NOMO-1 treated with dmso at 0.1 percent for 144 hours (cell line): Measurements from ENCODE around the gene GNPTG.
A peak's percentile ranks its signal among the peaks of the same experiment; 100 is the strongest.

Experiments used
- DNase-seq: peaks from one replicate; lab custom pipeline; 2025; ENCODE audit not compliant: unreplicated experiment; lab: John Stamatoyannopoulos, UW

The GNPTG gene

DNA sequence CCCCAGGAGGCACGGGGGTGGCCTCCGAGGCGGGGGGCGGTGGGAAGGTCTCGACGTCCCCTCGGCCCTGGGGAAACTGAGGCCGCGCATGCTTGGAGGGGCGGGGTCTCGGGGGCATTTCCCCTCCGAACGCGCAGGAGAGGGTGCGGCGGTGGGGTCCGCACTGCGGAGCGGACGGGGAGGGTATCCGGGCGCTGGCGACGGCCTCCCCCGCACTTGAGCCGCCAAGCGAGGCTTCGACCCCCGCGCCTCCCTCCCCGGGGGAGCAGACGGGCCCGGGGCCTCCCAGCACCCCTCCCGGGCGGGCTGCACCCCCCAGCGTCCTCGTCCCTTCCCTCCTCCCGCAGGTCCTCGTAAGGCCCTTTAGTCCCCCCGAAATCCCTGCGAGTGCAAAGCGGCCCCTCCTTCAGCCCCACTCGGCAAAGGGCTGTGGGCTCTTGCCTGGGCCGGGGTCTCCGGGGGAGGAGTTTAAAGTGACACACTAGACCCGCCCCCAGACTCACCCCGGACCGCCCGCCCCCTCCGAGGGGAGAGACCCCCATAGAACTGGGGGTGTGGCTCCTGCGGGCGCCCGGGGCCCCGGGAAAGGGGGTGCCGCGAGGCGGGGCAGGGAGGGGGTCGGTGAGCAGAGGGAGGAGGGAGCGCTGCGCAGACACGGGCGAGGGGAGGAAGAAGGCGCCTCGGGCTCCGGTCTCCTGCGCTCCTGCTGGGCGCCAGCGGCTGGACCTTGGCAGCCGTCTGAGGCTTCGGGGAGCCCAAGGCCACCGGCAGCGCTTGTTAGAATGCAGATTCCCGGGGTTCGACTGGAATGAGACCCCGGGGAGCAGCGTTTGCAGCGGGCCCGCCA is 17.7 kb upstream of the GNPTG start:
- no peak for DNase-seq

DNA sequence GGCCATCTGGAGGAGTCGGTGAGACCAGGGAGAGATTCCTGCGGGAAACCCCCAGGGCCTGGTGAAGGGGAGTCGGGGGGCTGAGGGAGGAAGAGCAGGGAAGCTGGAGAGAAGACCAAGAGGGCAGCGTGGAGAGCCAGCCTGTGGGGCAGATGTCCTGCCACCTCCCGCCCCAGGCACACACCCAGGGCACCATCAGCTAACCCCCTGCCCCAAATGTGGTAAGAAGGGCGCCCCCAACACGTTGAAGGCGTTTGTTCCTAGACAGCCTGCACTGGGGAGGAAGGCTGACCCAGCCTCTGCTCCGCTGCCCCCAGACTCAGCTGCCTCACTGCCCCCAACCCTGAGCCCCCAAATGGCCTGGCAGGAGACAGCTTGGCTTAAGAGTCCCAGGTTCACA is 17.0 kb upstream of the GNPTG start:
- DNase-seq: no peak

DNA sequence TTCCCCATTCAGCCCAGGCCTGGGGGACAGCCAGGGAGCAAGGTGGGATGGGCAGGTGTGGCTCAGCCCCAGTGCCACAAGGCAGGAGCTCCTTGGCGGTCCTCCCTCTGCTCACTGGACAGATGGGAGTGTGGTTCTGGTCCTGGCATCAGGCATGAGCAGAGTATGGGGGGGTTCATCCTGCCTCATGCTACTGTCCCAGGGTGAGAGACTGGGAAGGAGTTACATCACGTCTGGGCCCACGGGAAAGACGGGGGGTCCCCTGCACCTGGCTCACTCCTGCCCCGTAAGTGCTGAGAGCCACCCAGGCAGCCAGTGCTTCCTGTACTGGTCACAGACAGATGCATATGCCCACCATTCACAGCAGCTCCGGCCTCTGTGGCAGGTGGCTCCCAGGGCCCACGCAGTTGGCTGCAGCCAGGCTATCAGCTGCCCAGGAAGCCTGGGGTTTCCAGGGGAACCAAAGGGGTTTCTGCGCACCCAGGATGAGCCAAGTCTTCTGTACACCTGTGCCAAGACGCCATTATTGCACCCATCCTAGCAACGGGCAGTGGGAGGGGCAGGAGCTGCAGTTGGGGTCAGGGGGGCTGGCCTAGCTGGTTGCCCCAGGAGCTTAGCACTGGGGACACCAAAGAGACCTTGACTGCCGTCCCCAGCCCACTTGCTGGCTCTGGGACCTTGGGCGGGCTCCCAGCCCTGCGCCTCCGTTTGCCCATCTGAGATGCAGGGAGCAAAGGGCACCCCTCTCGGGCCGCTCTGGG is 16.3 kb upstream of the GNPTG start:
- no peak for DNase-seq

DNA sequence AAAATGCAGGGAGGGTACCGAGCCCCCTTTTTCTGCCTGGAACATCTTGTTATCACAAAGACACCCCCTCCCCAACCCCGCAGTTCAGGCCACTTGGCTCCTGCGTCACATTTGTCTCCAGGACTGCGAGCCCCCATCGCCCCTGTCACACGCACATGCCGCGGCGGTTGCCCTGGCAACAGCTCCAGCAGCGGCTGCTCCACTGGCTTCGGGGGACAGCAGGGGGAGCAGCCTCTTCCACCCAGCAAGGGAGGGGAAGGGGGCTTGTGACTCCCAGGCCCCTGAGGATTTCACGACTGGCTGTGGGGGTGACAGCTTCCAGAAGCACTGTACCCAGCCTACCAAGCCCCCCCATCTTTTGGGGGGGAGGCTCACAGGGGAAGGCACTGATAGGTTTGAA is 15.7 kb upstream of the GNPTG start:
- no peak for DNase-seq

GRCh38 chr16:1336619-1337018 is 15.1 kb upstream of the GNPTG start:
- DNase-seq: no peak

DNA sequence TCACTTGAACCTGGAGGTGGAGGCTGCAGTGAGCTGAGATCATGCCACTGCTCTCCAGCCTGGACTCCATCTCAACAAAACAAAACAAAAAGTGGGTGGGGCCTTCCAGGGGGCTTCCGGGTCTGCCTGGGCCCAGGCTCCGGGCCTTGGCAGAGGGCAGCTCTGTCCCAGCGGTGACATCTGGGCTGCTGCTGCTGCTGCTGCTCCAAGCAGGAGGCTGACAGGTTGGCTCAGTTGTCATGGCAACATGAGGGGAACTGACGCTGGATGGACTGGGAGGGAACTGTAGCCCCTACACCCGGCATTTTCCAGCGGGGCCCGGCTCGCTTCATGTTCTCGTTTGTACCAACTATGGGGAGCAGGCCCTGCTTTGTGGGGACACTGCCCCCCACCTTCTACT is 14.2 kb upstream of the GNPTG start:
- no peak for DNase-seq

DNA sequence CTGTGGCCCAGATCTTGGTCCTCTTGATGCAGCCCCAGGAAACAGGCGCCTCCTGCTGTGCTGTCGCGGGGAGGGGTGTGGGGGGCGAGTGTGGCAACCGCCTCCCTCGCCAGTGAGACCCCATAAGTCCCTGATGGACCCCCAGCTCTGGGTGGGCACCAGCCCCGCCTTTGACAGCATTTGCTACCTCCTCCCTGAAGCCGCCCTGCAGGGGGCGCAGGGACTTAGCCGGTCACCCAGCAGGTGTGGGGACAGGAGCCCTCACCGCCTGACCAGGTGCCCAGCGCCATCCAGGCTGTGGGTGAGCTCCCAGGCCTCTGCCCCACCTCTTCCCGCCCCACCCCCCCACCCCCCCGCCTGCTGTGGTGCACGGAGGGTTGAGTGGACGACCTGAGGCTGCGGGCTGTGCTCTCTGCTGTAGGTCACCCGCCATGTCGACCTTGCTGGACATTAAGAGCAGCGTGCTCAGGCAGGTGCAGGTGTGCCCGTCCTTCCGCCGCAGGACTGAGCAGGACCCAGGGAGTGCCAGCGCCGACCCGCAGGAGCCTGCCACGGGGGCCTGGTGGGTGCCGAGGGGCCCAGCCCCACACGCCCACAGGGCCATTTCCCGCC is 13.5 kb upstream of the GNPTG start:
- no peak for DNase-seq

GRCh38 chr16:1338855-1339675 is 12.7 kb upstream of the GNPTG start:
- DNase-seq: no peak

DNA sequence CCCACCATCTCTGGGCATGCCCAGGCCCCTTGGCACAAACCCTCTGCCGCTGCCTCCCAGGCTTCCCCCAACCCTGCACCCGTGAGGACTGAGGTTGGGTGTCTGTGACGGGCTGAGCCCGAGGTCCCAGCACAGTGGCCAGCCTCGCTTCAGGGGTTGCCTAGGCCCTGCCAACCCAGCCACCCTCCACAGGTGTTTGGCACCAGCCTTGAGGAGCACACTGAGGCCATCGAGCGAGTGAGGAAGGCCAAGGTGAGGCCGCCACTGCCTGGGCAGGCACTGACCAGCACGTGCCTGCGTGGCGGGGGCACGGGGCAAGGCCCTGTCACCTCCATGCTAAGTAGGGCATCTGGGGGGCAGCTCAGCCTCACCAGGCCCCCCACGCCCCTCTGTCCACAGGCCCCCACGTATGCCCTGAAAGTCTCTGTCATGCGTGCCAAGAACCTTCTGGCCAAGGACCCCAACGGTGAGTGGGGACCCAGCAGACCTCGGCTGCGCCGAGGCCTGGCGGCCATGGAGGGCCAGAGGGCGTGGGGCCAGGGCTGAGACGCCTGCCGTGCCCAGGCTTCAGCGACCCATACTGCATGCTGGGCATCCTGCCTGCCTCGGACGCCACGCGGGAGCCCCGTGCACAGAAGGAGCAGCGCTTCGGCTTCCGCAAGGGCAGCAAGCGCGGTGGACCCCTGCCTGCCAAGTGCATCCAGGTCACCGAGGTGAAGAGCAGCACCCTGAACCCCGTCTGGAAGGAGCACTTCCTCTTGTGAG is 10.8 kb upstream of the GNPTG start:
- no peak for DNase-seq

DNA sequence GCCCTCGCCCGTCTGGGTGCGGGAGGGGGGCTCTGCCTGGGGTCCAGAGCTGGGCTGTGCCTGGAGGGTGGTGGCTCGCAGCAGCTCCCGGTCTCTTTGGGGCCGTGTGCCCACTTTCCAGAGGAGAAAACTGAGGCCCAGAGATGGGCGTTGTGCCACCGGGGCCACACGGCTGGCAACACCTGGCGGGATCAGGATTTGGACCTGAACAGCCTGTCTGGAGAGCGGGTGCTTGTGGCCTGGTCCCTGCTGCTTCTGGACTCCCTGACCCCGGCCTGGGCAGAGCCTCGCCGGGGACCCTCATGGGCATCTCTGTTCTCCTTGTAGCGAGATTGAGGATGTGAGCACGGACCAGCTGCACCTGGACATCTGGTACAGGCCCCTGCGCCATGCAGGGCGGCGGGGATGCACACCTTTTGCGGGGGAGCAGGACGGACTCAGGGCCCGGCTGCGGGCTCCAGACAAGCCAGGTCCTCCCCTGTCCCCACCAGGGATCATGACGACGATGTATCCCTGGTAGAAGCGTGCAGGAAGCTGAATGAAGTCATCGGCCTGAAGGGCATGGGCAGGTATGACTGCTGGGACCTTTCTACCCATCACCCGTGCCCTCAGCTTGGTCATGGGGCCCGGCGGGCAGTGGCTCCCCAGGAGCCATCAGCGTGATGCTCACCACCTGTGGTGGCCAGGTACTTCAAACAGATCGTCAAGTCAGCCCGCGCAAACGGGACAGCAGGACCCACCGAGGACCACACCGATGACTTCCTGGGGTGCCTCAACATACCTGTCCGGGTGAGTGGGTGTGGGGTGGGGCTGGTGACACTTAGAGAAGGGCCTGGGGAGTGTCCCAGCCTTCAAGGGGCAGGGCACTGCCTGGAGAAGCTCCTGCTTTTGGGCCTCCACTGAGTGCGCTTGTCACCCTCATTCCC is 10.0 kb upstream of the GNPTG start:
- no peak for DNase-seq

DNA sequence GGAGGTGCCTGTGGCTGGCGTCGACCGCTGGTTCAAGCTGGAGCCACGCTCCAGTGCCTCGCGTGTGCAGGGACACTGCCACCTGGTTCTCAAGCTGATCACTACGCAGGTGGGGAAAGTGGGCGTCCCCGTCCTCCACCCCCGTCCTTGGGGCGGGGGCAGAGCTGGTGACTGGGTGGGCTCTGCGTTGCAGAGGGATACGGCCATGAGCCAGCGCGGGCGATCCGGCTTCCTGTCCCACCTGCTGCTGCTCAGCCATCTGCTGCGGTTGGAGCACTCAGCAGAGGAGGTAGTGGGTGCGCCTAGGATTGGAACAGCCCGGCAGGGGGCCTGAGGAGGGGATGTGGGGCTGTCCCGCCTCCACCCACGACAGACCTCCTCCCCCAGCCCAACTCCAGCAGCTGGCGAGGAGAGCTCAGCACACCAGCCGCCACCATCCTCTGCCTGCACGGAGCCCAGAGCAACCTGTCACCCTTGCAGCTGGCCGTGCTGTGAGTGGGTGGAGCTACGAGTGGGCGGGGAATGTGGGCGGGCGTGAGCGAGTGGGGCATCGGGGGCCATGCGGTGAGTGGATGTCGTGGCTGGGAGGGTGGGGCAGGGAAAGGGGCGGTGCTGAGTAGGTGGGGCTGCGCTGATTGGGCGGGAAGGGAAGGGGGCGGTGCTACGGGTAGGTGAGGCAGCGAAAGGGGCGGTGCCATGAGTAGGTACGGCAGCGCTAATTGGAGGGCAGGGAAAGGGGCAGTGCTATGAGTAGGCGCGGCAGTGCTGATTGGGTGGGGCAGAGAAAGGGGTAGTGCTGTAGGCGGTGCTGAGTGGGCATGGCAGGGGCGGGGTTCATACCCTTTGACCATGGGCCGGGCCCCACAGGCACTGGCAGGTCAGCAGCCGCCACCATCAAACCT is 9.0 kb upstream of the GNPTG start:
- DNase-seq: peak; percentile 99

DNA sequence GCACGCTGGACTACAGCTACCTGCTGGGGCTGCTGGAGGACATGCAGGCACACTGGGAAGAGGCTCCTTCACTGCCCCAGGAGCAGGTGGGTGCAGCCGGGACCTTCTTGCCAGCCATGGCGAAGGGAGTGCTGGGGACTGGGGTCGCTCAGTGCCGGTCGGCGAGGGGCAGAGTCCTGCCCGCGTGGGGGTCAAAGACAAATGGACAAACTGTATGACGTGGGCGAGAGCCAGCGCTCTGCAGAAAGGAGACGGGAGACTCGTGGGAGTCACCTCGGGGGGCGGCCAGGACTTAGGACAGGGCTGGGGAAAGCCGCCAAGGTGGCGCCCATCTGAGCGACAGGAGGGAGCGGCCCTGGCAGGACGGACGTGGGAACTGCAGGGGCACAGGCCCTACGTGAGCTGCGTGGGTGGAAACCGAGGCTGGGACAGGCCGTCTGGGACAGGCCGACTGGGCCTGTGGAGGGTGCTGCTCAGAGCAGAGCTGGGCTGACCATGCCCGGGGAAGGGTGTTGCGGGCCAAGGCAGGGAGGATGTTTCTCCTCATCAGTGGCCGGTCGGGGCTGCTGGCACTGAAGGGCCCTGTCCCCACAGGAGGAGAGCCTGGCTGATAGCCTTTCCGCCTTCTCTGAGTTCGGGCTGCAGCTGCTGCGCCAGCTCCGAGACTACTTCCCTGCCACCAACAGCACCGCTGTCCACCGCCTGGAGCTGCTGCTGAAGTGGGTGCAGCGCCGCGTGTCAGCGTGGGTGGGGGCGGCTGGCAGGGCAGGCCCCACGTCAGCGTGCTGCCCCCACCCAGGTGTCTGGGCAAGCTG is 8.1 kb upstream of the GNPTG start:
- no peak for DNase-seq

DNA sequence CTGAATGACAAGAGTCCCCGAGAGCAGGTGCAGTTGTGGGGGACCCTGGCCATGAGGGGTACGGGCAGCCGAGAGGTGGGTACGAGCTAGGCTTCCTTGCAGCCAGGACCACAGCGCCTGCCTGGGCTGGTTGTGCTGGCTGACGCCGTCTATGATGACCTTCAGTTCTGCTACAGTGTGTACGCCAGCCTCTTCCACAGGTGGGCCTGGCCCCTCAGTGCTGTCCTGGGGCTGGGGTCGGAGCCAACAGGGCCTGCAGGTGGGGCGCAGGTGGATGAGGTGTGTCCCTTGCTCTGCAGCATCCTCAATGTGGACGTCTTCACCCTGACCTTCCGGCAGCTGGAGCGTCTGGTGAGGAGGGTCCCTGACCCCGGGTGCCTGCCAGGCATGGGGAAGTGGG is 7.2 kb upstream of the GNPTG start:
- DNase-seq: no peak

GRCh38 chr16:1345087-1345486 is 6.6 kb upstream of the GNPTG start:
- no peak for DNase-seq

DNA sequence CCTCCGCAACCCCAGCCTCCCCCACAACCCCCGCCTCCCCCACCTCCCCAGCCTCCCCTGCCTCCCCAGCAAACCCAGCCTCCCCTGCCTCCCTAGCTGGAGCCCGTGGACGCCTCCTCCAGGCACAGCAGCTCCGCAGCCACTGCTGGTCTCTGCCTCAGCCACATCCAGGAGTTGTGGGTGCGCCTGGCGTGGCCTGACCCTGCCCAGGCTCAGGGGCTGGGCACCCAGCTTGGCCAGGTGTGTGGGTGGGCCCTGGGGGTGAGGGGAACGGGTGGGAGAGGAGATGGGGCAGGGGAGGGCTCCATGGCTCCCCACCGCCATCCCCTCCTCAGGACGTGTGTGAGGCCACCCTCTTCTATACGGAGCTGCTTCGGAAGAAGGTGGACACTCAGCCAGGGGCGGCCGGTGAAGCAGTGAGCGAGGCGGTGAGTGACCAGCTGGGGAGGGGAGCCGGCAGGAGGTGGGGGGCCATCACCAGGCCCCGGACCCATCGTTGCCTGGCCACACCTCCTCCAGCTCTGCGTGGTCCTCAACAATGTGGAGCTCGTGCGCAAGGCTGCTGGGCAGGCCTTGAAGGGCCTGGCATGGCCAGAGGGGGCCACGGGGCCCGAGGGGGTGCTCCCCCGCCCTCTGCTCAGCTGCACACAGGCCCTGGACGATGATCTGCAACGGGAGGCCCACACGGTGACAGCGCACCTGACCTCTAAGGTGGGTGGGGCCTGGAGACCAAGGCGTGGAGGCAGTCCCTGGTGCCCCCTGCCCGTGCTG is 5.9 kb upstream of the GNPTG start:
- no peak for DNase-seq

GRCh38 chr16:1346422-1347285 is 5.1 kb upstream of the GNPTG start:
- DNase-seq: no peak
